Prostate gland (tissue), 2 donors: Measurements from ENCODE around the gene ELL3.
"Not testable (repeated sequence)": the region's sequence is repeated elsewhere in the genome, so short reads cannot be mapped to it uniquely, and the experiment has no call there.

Source experiments
- CTCF ChIP-seq, 4 experiments: fragments of 200-600 bp in 2 of 4; fragments of 450-650 bp in 2 of 4; sonication (generic) in 2 of 4; IDR thresholded peaks; 1 replicate in 3 of 4; 2 replicates in 1 of 4; pipeline ENCODE4 v1.5.1; 2016 to 2019; ENCODE audit warnings: antibody characterized with exemption in 4 of 4, mild to moderate bottlenecking in 2 of 4, moderate library complexity in 2 of 4
- POLR2A ChIP-seq: fragments of 450-650 bp; IDR thresholded peaks from one replicate; pipeline ENCODE4 v1.6.1; 2016; ENCODE audit warnings: antibody characterized with exemption, mild to moderate bottlenecking
- POLR2AphosphoS5 ChIP-seq: sonication (generic); formaldehyde crosslinking; IDR thresholded peaks from one replicate; pipeline ENCODE4 v1.6.1; 2017; ENCODE audit warnings: antibody characterized with exemption

GRCh38 chr15:43728053-43728725 is 48.6 kb downstream of the ELL3 start:
- TF ChIP-seq POLR2A; CTCF (IDR thresholded peaks at IDR 0.05); POLR2AphosphoS5: not testable (repeated sequence)
